HS-27A (cell line): ENCODE data around the gene TCEAL6.
"Not testable (repeated sequence)": the region's sequence is repeated elsewhere in the genome, so short reads cannot be mapped to it uniquely, and the experiment has no call there.

Source experiments
- DNase-seq: peaks from one replicate; pipeline ENCODE4 v3.0.0-alpha.2; 2012; ENCODE audit warnings: low read depth, missing footprints

TCEAL6 gene

GRCh38 chrX:102142274-102142673 lies at the start of gene TCEAL6:
TSS of gene TCEAL6 (minus strand) at chrX:102142481.
- not testable (repeated sequence) for DNase-seq

DNA sequence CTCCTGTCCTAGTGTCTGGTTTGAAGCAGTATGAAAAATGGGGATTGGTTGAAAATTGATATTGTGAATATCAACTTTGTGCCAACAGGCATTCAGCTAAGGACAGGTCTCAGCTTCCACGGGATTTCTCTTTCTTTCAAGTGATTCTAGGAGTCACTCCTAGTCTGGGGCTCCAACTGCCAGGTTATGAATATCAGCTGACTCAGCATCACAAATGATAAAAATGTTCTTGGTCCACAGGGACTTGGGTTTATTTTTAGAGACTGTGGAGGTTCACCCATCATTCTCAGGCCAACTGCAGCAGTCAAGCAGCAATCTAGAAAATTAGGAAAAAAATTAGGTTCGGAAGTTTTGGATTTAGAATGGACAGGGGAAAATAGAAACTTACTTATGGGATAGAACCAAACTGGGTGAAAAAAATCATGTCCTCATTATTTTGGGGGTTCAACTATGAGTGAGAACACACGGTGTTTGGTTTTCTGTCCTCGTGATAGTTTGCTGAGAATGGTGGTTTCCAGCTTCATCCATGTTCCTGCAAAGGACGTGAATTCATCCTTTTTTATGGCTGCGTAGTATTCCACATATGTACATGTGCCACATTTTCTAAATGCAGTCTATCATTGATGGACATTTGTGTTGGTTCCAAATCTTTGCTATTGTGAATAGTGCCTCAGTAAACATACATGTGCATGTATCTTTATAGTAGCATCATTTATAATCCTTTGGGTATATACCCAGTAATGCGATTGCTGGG lies 43.9 kb upstream of the TCEAL6 start:
- no peak for DNase-seq

- no peak for DNase-seq
Observed at GRCh38 chrX:102155806-102156179, 13.5 kb upstream of the TCEAL6 start, which contains the start of gene BEX5. TSS of gene BEX5 (minus strand) at chrX:102155977. CDS start at chrX:102154265, 1,712 bp downstream.

- no peak for DNase-seq
Observed at GRCh38 chrX:102154900-102155805, 12.9 kb upstream of the TCEAL6 start.

DNA sequence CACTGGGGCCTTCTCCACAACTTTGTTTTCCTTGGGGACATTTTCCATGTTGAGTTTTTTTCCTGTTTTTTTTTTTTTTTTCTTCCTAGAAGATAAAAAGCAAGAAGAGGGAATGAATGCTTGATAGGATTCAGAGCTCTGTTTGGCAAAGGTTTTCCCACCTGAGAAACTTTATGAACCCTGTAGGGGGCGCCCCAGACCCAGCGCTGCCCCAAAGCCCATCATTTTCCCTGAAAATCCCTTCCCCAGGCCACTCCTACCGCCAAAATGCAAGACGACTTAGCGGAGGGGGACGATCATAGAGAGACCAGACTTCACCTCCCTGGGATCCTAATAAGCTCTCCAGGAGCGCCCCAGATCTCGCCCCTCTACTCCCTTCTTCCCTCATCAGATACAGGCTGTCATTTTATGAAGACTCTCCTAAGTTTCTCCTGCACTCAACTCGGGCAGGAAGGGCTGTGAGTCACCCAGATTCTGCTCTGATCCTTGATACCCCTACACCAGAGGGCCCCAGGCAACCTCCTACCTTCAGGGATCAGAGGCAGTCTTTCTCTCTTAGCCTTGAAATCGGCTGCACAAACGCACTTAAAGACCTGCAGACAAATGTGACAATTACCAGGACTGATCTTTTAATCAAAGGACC lies 12.1 kb upstream of the TCEAL6 start:
- DNase-seq, result no peak

DNA sequence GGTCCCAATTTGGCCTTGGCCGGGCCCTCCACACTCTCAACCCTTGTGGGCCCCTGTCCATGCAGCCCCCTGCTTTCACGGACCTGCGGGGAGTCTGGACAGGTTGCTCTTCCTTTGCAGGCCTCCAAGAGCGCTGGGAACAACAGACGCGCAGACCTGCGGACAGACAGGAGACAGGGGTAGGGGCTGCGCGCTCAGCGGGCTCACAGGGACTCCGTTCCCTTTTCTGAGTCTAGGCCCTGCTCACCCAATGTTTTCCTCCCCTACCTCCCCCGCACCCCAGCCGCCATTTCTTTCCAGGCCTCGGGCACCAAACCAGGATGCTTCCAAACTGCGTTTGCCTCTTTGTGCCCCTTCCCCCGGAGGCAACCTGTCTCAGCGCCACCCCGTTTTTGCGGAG lies 650 bp downstream of the TCEAL6 start:
- not testable (repeated sequence) for DNase-seq

DNA sequence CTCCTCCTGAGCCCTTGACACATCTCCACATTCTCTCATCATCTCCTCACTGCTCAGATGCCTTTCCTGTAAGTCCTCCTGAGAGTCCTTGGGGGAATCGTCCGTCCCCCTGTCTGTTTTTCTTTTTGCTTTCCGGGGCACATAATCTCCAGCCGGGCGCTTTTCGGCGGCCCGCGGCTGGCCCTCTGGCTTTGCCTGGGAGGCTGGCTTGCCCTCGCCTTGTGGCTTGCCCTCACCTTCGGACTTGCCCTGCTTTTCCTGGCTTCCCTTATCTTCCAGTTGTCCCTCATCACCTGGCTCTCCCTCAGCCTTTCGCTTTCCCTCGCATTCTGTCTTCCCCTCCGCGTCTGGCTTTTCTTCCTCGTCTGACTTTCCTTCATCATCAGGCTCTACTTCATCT lies 1.4 kb downstream of the TCEAL6 start:
- DNase-seq, result not testable (repeated sequence)

GRCh38 chrX:102138064-102138463 lies 4.2 kb downstream of the TCEAL6 start:
- no peak for DNase-seq

GRCh38 chrX:102129473-102129872 lies 12.8 kb downstream of the TCEAL6 start:
- no peak for DNase-seq

GRCh38 chrX:102126863-102127262 lies 15.4 kb downstream of the TCEAL6 start:
- DNase-seq, result no peak

DNA sequence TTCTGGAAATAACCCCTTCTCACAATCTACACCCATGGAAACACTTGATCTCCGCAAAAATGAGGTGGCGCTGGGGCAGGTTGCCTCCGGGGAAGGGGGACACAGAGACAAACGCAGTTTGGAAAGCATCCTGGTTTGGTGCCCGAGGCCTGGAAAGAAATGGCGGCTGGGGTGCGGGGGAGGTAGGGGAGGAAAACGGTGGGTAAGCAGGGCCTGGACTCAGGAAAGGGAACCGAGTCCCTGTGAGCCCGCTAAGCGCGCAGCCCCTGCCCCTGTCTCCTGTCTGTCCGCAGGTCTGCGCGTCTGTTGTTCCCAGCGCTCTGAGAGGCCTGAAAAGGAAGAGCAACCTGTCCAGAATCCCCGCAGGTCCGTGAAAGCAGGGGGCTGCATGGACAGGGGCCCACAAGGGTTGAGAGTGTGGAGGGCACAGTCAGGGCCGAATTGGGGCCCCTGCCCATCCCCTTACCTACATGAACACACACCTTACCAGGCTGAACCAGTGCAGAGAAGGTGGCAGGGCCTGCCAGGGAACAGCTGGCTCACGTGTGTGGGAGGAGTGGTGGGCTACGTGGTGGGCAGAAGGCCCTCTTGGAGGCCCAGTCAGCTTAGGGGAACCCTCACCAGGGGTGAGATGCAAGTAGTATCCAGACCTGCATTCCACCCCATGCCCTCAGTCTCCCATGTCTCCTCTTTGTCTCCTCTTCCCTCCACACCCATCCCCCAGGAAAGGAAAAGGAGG lies 16.0 kb downstream of the TCEAL6 start:
- DNase-seq, result not testable (repeated sequence)

GRCh38 chrX:102125436-102125835 lies 16.8 kb downstream of the TCEAL6 start, which contains the start of gene TCEAL2:
TSS of gene TCEAL2 (plus strand) at chrX:102125679. CDS start at chrX:102126831, 1,152 bp downstream.
- DNase-seq, result not testable (repeated sequence)

GRCh38 chrX:102125014-102125413 lies 17.3 kb downstream of the TCEAL6 start:
- DNase-seq, result not testable (repeated sequence)

DNA sequence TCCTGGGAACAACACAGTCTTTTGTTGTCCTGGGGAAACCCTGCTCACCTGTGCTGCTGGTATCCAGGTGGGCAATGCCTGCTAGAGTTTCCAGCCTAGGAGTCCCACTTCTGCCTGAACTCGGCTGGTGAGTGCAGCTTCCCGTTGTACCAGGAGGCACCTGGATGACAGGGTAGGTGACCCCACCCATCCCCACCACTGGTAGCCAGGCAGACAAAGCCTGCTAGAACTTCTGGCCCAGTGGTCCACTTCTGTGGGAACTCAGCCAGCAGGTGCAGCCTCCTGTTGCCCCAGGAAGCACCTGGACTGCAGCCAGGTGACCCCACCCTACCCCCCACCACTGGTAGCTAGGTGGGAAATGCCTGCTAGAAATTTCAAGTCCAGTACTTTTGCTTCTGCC lies 26.5 kb downstream of the TCEAL6 start:
- DNase-seq, result no peak

DNA sequence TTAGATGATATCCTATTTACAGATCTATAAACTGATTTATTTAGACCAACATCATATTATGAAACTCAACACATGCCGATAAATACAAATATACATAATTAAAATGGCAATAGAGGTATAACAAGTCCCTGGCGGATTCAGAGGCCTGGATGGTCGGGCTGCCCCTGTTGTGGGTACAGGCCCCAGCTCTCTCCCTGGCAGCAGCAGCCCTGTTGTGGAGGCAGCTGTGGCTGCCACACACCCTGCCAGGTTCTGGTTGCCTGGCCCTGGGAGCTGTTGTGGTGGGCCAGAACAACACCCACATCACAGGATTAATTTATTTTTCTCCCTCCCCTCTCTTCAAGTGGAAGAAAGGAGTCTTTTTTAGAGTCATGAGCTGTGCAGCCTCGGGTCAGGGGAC lies 28.9 kb downstream of the TCEAL6 start:
- DNase-seq, result no peak
